HCT116 (cell line): ENCODE measurements around the gene TNFRSF8. TPM values are rescaled to one million over a fixed set of nuclear protein-coding genes. Genes with fewer than 3 reads are reported as not detected.
A peak's percentile ranks its signal among the peaks of the same experiment; 100 is the strongest.

Experiments used
- ATAC-seq: fragments of 200-7000 bp; cut with Tn5 transposase; 2 replicates; pipeline ENCODE4 v1.9.1; 2020; ENCODE audit warnings: mild to moderate bottlenecking, moderate library complexity
- BruUV-seq: library from RNA; stranded (reverse); fragments of 400-500 nt; replicated peaks from 2 replicates; lab custom pipeline; 2021; lab: Mats Ljungman, UMichigan
- CTCF ChIA-PET: fragments of 300-600 bp; sonication (Branson Sonifier 250); formaldehyde crosslinking; loops from one replicate; lab custom pipeline; 2021; ENCODE audit warnings: antibody characterized with exemption; lab: Charles Lee
- POLR2A ChIA-PET: fragments of 300-600, 350-600 bp; sonication (Branson Sonifier 250); formaldehyde crosslinking; loops from one replicate; lab custom pipeline; 2021; ENCODE audit warnings: antibody characterized with exemption; lab: Charles Lee
- RAD21 ChIA-PET, 2 experiments: fragments of 300-600 bp; sonication (Branson Sonifier 250); formaldehyde crosslinking; loops; one replicate each; lab custom pipeline; 2023; ENCODE audit warnings: low total read pairs in 2 of 2; ENCODE audit not compliant: uncharacterized antibody in 2 of 2, unreplicated experiment in 2 of 2, low non-redundant PET in 1 of 2; lab: Charles Lee
- DNase-seq: peaks from one replicate; pipeline ENCODE4 v3.0.0-alpha.2; 2010; ENCODE audit warnings: low read depth, low spot score
- H2AFZ ChIP-seq: fragments of 200-600 bp; shearing (Covaris generic), sonication (generic); 2 replicates; pipeline ENCODE4 v1.6.1; 2017; ENCODE audit warnings: low read depth, mixed run types, mixed read lengths, antibody characterized with exemption, low read length; ENCODE audit not compliant: poor library complexity, severe bottlenecking
- H3K27ac ChIP-seq: 2 replicates; pipeline ENCODE4 v1.5.1; 2012; ENCODE audit warnings: low read depth, low read length
- H3K27me3 ChIP-seq: fragments of 200-600 bp; sonication (generic); 2 replicates; pipeline ENCODE4 v1.6.1; 2016; ENCODE audit warnings: mixed run types, low read length, mixed read lengths; ENCODE audit not compliant: insufficient read depth
- H3K36me3 ChIP-seq, 2 experiments: fragments of 200-500 bp in 1 of 2; fragments of 200-600 bp in 1 of 2; sonication (Bioruptor generic) in 1 of 2; sonication (generic) in 1 of 2; 2 replicates each; pipeline versions ENCODE4 v1.5.1 to v1.6.1; 2014 to 2016; ENCODE audit warnings: low read length in 2 of 2, inconsistent platforms in 1 of 2, mixed read lengths in 1 of 2, mixed run types in 1 of 2; ENCODE audit not compliant: insufficient read depth in 2 of 2, control insufficient read depth in 1 of 2
- H3K4me1 ChIP-seq, 2 experiments: fragments of 200-600 bp in 1 of 2; sonication (generic) in 1 of 2; 2 replicates each; pipeline versions ENCODE4 v1.5.1 to v1.6.1; 2012 to 2017; ENCODE audit warnings: low read length in 2 of 2, inconsistent platforms in 1 of 2, mild to moderate bottlenecking in 1 of 2, mixed read lengths in 1 of 2, mixed run types in 1 of 2, moderate library complexity in 1 of 2; ENCODE audit not compliant: insufficient read depth in 2 of 2, control insufficient read depth in 1 of 2
- H3K4me2 ChIP-seq: fragments of 200-600 bp; sonication (generic); 2 replicates; pipeline ENCODE4 v1.6.1; 2017; ENCODE audit warnings: mixed run types, low read length, mixed read lengths
- H3K4me3 ChIP-seq, 2 experiments: fragments of 200-600 bp in 1 of 2; sonication (generic) in 1 of 2; replicated peaks in 1 of 2; 2 replicates each; pipeline ENCODE4 v1.5.1; 2011 to 2016; ENCODE audit warnings: low read length in 2 of 2, control low read depth in 1 of 2, low read depth in 1 of 2, mild to moderate bottlenecking in 1 of 2, mixed read lengths in 1 of 2, mixed run types in 1 of 2
- H3K79me2 ChIP-seq: fragments of 200-600 bp; sonication (generic); 2 replicates; pipeline ENCODE4 v1.6.1; 2017; ENCODE audit warnings: mild to moderate bottlenecking, mixed run types, low read length, moderate library complexity, mixed read lengths; ENCODE audit not compliant: insufficient read depth
- H3K9ac ChIP-seq: fragments of 200-600 bp; sonication (generic); 2 replicates; pipeline ENCODE4 v1.6.1; 2016; ENCODE audit warnings: low read length, mixed read lengths
- H3K9me2 ChIP-seq: fragments of 200-600 bp; sonication (generic), shearing (Covaris generic); 2 replicates; pipeline ENCODE4 v1.6.1; 2017; ENCODE audit warnings: mixed run types, mild to moderate bottlenecking, moderate library complexity; ENCODE audit not compliant: insufficient read depth
- H3K9me3 ChIP-seq, 2 experiments: fragments of 200-500 bp in 1 of 2; fragments of 200-600 bp in 1 of 2; sonication (Bioruptor generic) in 1 of 2; sonication (generic) in 1 of 2; 2 replicates each; pipeline ENCODE4 v1.6.1; 2014 to 2017; ENCODE audit warnings: low read length in 2 of 2, mixed read lengths in 2 of 2, inconsistent platforms in 1 of 2, low read depth in 1 of 2, mild to moderate bottlenecking in 1 of 2, mixed run types in 1 of 2, moderate library complexity in 1 of 2; ENCODE audit not compliant: control insufficient read depth in 1 of 2, insufficient read depth in 1 of 2
- H4K20me1 ChIP-seq: fragments of 200-600 bp; sonication (generic), shearing (Covaris generic); 2 replicates; pipeline ENCODE4 v1.6.1; 2017; ENCODE audit warnings: mixed run types, mild to moderate bottlenecking, moderate library complexity; ENCODE audit not compliant: insufficient read depth
- ELF1 ChIP-seq: IDR thresholded peaks from 2 replicates; pipeline ENCODE4 v1.6.1; 2012; ENCODE audit warnings: low read depth, borderline replicate concordance
- SIN3A ChIP-seq: IDR thresholded peaks from 2 replicates; pipeline ENCODE4 v1.6.1; 2012; ENCODE audit warnings: low read depth
- intact Hi-C: fragments of 100-400 bp; cut with micrococcal nuclease; formaldehyde crosslinking; loops from 2 replicates; pipeline ENCODE4 v1.10.0; 2022
- total RNA-seq: library from RNA; stranded (reverse); gene quantifications from one replicate; pipeline ENCODE4 v1.2.1, GENCODE V29; 2021; ENCODE audit not compliant: unreplicated experiment
- TF ChIP-seq, protein P1 (sequence below), 3 experiments: fragments of 200-600 bp in 1 of 3; sonication (generic) in 1 of 3; IDR thresholded peaks in 2 of 3; conservative IDR thresholded peaks in 1 of 3; 2 replicates each; pipeline ENCODE4 v1.5.1; 2012 to 2017; ENCODE audit warnings: low read depth in 2 of 3, low read length in 2 of 3, antibody characterized with exemption in 1 of 3, borderline replicate concordance in 1 of 3, control low read depth in 1 of 3, mild to moderate bottlenecking in 1 of 3, mixed read lengths in 1 of 3, mixed run types in 1 of 3, moderate library complexity in 1 of 3; ENCODE audit not compliant: insufficient read depth in 1 of 3
- TF ChIP-seq, protein P2 (sequence below): IDR thresholded peaks from 2 replicates; pipeline ENCODE4 v1.6.1; 2012
- TF ChIP-seq, protein P3 (sequence below): IDR thresholded peaks from 2 replicates; pipeline ENCODE4 v1.6.1; 2012; ENCODE audit warnings: low read depth

TNFRSF8 gene
- total RNA-seq, 1 experiment from 2014 or later = 0.17 TPM

DNA sequence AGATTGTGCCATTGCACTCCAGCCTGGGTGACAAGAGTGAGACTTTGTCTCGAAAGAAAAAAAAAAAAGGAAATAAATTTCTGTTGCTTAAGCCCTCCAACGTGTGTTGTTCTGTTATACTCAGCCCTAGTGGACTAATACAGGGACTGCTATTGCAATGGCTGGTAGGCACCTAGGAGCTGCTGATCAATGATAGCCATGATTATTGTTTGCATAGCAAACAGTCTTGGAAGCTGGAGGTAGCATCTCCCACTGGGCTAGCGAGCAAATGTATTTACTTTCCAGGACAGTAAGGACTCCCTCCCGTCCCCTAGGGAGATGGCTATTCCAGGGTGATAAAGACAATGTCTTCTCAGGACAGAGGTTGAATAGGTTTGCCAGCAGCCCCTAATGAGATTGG is 13.5 kb upstream of the TNFRSF8 start:
- Histone ChIP-seq H3K4me1 (peaks cover 11 to 16% of the 10 kb centered on the region in 2 experiments), H3K4me2 (no peak overlapping the region), H4K20me1 (no peaks in the 10 kb centered on the region), H3K9ac (no peak overlapping the region), H3K27ac (no peak overlapping the region), H3K36me3 (no peaks in the 10 kb centered on the region), H3K9me2 (no peaks in the 10 kb centered on the region), H3K9me3 (no peaks in the 10 kb centered on the region), H3K27me3 (no peaks in the 10 kb centered on the region), H3K4me3 (no peak overlapping the region), H3K79me2 (no peaks in the 10 kb centered on the region), H2AFZ (no peak overlapping the region)
- no peak for DNase-seq
- POLR2A ChIA-PET = interaction anchor here (1.2 to 1.5 kb wide), 2 partner anchors 30 to 140 kb away, joined by 3 to 4 read pairs; partner anchors contain the start of gene MIIP
- RAD21 ChIA-PET = no interaction called here
- CTCF ChIA-PET = no interaction called here
- intact Hi-C loops = no loop called here
- no peak for TF ChIP-seq SIN3A
- TF ChIP-seq, protein P1, sequence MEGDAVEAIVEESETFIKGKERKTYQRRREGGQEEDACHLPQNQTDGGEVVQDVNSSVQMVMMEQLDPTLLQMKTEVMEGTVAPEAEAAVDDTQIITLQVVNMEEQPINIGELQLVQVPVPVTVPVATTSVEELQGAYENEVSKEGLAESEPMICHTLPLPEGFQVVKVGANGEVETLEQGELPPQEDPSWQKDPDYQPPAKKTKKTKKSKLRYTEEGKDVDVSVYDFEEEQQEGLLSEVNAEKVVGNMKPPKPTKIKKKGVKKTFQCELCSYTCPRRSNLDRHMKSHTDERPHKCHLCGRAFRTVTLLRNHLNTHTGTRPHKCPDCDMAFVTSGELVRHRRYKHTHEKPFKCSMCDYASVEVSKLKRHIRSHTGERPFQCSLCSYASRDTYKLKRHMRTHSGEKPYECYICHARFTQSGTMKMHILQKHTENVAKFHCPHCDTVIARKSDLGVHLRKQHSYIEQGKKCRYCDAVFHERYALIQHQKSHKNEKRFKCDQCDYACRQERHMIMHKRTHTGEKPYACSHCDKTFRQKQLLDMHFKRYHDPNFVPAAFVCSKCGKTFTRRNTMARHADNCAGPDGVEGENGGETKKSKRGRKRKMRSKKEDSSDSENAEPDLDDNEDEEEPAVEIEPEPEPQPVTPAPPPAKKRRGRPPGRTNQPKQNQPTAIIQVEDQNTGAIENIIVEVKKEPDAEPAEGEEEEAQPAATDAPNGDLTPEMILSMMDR (IDR thresholded peaks at IDR 0.05 in 2 of 3, conservative IDR thresholded peaks at IDR 0.05 in 1 of 3; ENCODE audit: borderline replicate concordance in 1 of 3, insufficient read depth in 1 of 3, low read depth in 2 of 3, low read length in 2 of 3) = peak in 1 of 3 experiments; percentile 11; a peak in 1 of 6 replicates
- ATAC-seq = no peak
- no TSS peak for BruUV-seq

DNA sequence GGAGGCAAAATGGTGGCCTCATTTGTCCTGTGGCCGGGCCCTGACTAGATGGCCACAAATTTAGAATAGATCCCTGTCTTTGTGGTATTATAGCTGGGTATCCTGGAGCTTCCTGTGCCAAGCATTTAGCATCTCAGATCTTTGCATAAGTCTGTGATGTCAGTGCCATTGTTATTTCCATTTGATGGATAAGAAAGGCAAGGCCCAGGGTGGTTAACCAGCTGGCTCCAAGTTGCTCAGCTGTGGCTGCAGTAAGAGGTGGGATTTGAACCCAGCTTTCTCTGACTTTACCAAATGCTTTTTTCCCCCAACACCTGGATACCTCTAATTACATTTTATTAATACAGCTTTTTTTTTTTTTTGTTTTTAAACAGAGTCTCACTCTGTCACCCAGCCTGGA is 11.7 kb upstream of the TNFRSF8 start:
- peak overlapping the region; percentile 70 for H2AFZ ChIP-seq
- CTCF ChIA-PET = no interaction called here
- POLR2A ChIA-PET = interaction anchor here (1.1 to 1.4 kb wide), 2 partner anchors 142 to 143 kb away, joined by 5 to 6 read pairs; no protein-coding TSS in a partner anchor
- RAD21 ChIA-PET = interaction anchor here in 1 of 2 experiments (0.7 kb wide), 1 partner anchor 200 kb away, joined by 3 read pairs; no protein-coding TSS in a partner anchor
- no peaks in the 10 kb centered on the region for H3K36me3 ChIP-seq
- H3K9me3 ChIP-seq = no peaks in the 10 kb centered on the region
- peaks cover 11 to 19% of the 10 kb centered on the region in 2 experiments for H3K4me1 ChIP-seq
- H4K20me1 ChIP-seq = no peaks in the 10 kb centered on the region
- H3K27me3 ChIP-seq = no peaks in the 10 kb centered on the region
- H3K27ac ChIP-seq = peak overlapping the region; percentile 37; the same call in 1 of the 2 replicates
- DNase-seq (no peak), ATAC-seq (no peak)
- H3K4me2 ChIP-seq = peak overlapping the region; percentile 81
- peak overlapping the region; percentile 51; the same call in 1 of the 2 replicates for H3K9ac ChIP-seq
- BruUV-seq = no TSS peak
- no peaks in the 10 kb centered on the region for H3K79me2 ChIP-seq
- no peaks in the 10 kb centered on the region for H3K9me2 ChIP-seq
- H3K4me3 ChIP-seq = no peak overlapping the region
- intact Hi-C loops = no loop called here
- TF ChIP-seq, protein P2, sequence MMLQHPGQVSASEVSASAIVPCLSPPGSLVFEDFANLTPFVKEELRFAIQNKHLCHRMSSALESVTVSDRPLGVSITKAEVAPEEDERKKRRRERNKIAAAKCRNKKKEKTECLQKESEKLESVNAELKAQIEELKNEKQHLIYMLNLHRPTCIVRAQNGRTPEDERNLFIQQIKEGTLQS = no peak
- TF ChIP-seq, protein P1 (IDR thresholded peaks at IDR 0.05 in 2 of 3, conservative IDR thresholded peaks at IDR 0.05 in 1 of 3; ENCODE audit: borderline replicate concordance in 1 of 3, insufficient read depth in 1 of 3, low read depth in 2 of 3, low read length in 2 of 3) = no peak
- TF ChIP-seq, protein P3, sequence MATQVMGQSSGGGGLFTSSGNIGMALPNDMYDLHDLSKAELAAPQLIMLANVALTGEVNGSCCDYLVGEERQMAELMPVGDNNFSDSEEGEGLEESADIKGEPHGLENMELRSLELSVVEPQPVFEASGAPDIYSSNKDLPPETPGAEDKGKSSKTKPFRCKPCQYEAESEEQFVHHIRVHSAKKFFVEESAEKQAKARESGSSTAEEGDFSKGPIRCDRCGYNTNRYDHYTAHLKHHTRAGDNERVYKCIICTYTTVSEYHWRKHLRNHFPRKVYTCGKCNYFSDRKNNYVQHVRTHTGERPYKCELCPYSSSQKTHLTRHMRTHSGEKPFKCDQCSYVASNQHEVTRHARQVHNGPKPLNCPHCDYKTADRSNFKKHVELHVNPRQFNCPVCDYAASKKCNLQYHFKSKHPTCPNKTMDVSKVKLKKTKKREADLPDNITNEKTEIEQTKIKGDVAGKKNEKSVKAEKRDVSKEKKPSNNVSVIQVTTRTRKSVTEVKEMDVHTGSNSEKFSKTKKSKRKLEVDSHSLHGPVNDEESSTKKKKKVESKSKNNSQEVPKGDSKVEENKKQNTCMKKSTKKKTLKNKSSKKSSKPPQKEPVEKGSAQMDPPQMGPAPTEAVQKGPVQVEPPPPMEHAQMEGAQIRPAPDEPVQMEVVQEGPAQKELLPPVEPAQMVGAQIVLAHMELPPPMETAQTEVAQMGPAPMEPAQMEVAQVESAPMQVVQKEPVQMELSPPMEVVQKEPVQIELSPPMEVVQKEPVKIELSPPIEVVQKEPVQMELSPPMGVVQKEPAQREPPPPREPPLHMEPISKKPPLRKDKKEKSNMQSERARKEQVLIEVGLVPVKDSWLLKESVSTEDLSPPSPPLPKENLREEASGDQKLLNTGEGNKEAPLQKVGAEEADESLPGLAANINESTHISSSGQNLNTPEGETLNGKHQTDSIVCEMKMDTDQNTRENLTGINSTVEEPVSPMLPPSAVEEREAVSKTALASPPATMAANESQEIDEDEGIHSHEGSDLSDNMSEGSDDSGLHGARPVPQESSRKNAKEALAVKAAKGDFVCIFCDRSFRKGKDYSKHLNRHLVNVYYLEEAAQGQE = no peak
- TF ChIP-seq SIN3A (no peak), ELF1 (no peak)
